Osteocyte (in vitro differentiated cells): ENCODE data around the gene ZNF716. TPM values are rescaled to one million over a fixed set of nuclear protein-coding genes. Genes with fewer than 3 reads are reported as not detected.

Experiments used
- DNase-seq: peaks from one replicate; pipeline ENCODE4 v3.0.0; 2021; ENCODE audit warnings: mixed read lengths; ENCODE audit not compliant: unreplicated experiment; ENCODE audit errors: extremely low spot score
- H3K27ac Mint-ChIP-seq: one replicate; pipeline ENCODE4 v1.8.0; 2021; ENCODE audit warnings: mild to moderate bottlenecking, mixed read lengths; ENCODE audit not compliant: unreplicated experiment
- H3K27me3 Mint-ChIP-seq: one replicate; pipeline ENCODE4 v1.8.0; 2021; ENCODE audit warnings: mixed read lengths; ENCODE audit not compliant: unreplicated experiment
- H3K36me3 Mint-ChIP-seq: one replicate; pipeline ENCODE4 v1.8.0; 2021; ENCODE audit warnings: mixed read lengths; ENCODE audit not compliant: unreplicated experiment
- H3K4me1 Mint-ChIP-seq: one replicate; pipeline ENCODE4 v1.8.0; 2021; ENCODE audit warnings: mixed read lengths; ENCODE audit not compliant: unreplicated experiment
- H3K4me3 Mint-ChIP-seq: one replicate; pipeline ENCODE4 v1.8.0; 2021; ENCODE audit warnings: mild to moderate bottlenecking, moderate library complexity, mixed read lengths; ENCODE audit not compliant: unreplicated experiment
- H3K9me3 Mint-ChIP-seq: one replicate; pipeline ENCODE4 v1.8.0; 2021; ENCODE audit warnings: mixed read lengths; ENCODE audit not compliant: unreplicated experiment
- CTCF ChIP-seq: fragments of 200-600 bp; sonication (generic); IDR thresholded peaks from 2 replicates; pipeline ENCODE4 v1.5.0; 2021; ENCODE audit warnings: antibody characterized with exemption, mild to moderate bottlenecking, moderate library complexity
- total RNA-seq: library from RNA; stranded (reverse); gene quantifications from 2 replicates; pipeline ENCODE4 v1.2.1, GENCODE V29; 2021

The ZNF716 gene
- total RNA-seq, 1 donor from 2014 or later, result not detected

- Mint-ChIP-seq H3K27ac (no peak overlapping the region), H3K4me1 (no peaks in the 10 kb centered on the region), H3K36me3 (peaks cover 2% of the 10 kb centered on the region), H3K27me3 (no peaks in the 10 kb centered on the region), H3K9me3 (peaks cover 18% of the 10 kb centered on the region), H3K4me3 (no peak overlapping the region)
- DNase-seq, result peak; percentile 82
- TF ChIP-seq CTCF, result no peak
Observed at GRCh38 chr7:57417736-57418135, 32.2 kb upstream of the ZNF716 start.

- Mint-ChIP-seq H3K4me3 (no peak overlapping the region), H3K27ac (no peak overlapping the region), H3K27me3 (no peaks in the 10 kb centered on the region), H3K9me3 (peaks cover 34% of the 10 kb centered on the region), H3K4me1 (no peaks in the 10 kb centered on the region), H3K36me3 (no peaks in the 10 kb centered on the region)
- DNase-seq, result no peak
- no peak for TF ChIP-seq CTCF
Observed at GRCh38 chr7:57423768-57424167, 26.2 kb upstream of the ZNF716 start.

GRCh38 chr7:57424515-57425238 lies 25.3 kb upstream of the ZNF716 start:
- no peak overlapping the region for H3K4me3 Mint-ChIP-seq
- no peaks in the 10 kb centered on the region for H3K36me3 Mint-ChIP-seq
- no peak for DNase-seq

GRCh38 chr7:57425239-57425944 lies 24.6 kb upstream of the ZNF716 start:
- H3K27me3 Mint-ChIP-seq, result no peaks in the 10 kb centered on the region
- H3K4me1 Mint-ChIP-seq, result no peaks in the 10 kb centered on the region
- H3K36me3 Mint-ChIP-seq, result no peaks in the 10 kb centered on the region
- H3K4me3 Mint-ChIP-seq, result no peak overlapping the region
- no peak overlapping the region for H3K27ac Mint-ChIP-seq
- H3K9me3 Mint-ChIP-seq, result peaks cover 44% of the 10 kb centered on the region
- DNase-seq, result no peak
- no peak for TF ChIP-seq CTCF

More at GRCh38 chr7:57424515-57425238, 25.3 kb upstream of the ZNF716 start:
- Mint-ChIP-seq H3K9me3 (peaks cover 41% of the 10 kb centered on the region), H3K27ac (no peak overlapping the region), H3K27me3 (no peaks in the 10 kb centered on the region), H3K4me1 (no peaks in the 10 kb centered on the region)
- TF ChIP-seq CTCF, result no peak

GRCh38 chr7:57425969-57426628 lies 23.9 kb upstream of the ZNF716 start:
- no peak overlapping the region for H3K27ac Mint-ChIP-seq
- no peak overlapping the region for H3K4me3 Mint-ChIP-seq
- H3K27me3 Mint-ChIP-seq, result no peaks in the 10 kb centered on the region
- no peaks in the 10 kb centered on the region for H3K4me1 Mint-ChIP-seq
- DNase-seq, result no peak
- H3K36me3 Mint-ChIP-seq, result no peaks in the 10 kb centered on the region
- H3K9me3 Mint-ChIP-seq, result peaks cover 42% of the 10 kb centered on the region
- no peak for TF ChIP-seq CTCF
